Sigmoid colon (tissue), 7 donors: ENCODE measurements around the gene ADD3. TPM values are rescaled to one million over a fixed set of nuclear protein-coding genes. Genes with fewer than 3 reads are reported as not detected.
"Not testable (repeated sequence)": the region's sequence is repeated elsewhere in the genome, so short reads cannot be mapped to it uniquely, and the experiment has no call there.

ENCODE experiments used
- DNase-seq: peaks from one replicate; pipeline ENCODE4 v3.0.0-alpha.2; 2019
- H3K27ac ChIP-seq, 4 donors: fragments of 200-600 bp; sonication (generic); one replicate each; pipeline ENCODE4 v1.5.1; 2016 to 2019; ENCODE audit warnings: mild to moderate bottlenecking in 1 of 4
- H3K27me3 ChIP-seq, 3 donors: fragments of 200-600 bp; sonication (generic); one replicate each; pipeline ENCODE4 v1.5.1; 2019; ENCODE audit warnings: mild to moderate bottlenecking in 1 of 3
- H3K36me3 ChIP-seq, 4 donors: fragments of 200-600 bp; sonication (generic); one replicate each; pipeline ENCODE4 v1.5.1; 2016 to 2019
- H3K4me1 ChIP-seq, 4 donors: fragments of 200-600 bp; sonication (generic); one replicate each; pipeline ENCODE4 v1.5.1; 2017 to 2019
- H3K4me3 ChIP-seq, 4 donors: fragments of 200-600 bp; sonication (generic); one replicate each; pipeline ENCODE4 v1.5.1; 2017 to 2019; ENCODE audit warnings: mild to moderate bottlenecking in 2 of 4, moderate library complexity in 1 of 4
- H3K9me3 ChIP-seq, 4 donors: fragments of 200-600 bp in 3 of 4; sonication (generic) in 3 of 4; one replicate each; pipeline versions ENCODE4 v1.5.1 to v1.6.1; 2013 to 2019
- EP300 ChIP-seq, 4 donors: sonication (generic); formaldehyde crosslinking; IDR thresholded peaks; one replicate each; pipeline ENCODE4 v1.6.1; 2017; ENCODE audit warnings: antibody characterized with exemption in 4 of 4
- POLR2A ChIP-seq, 2 donors: fragments of 450-650 bp; IDR thresholded peaks; one replicate each; pipeline ENCODE4 v1.6.1; 2016; ENCODE audit warnings: antibody characterized with exemption in 2 of 2, mild to moderate bottlenecking in 2 of 2, moderate library complexity in 2 of 2
- POLR2AphosphoS5 ChIP-seq, 4 donors: sonication (generic); formaldehyde crosslinking; IDR thresholded peaks; one replicate each; pipeline ENCODE4 v1.6.1; 2017; ENCODE audit warnings: antibody characterized with exemption in 4 of 4
- WGBS, 2 donors: extraction: QIAGEN DNeasy Blood & Tissue Kit; methylation state at CpG; one replicate each; pipeline ENCODE4 v1.1.7; 2013; 5-methylcytosine and 5-hydroxymethylcytosine counted together
- intact Hi-C: fragments of 100-400 bp; cut with DNase I; formaldehyde crosslinking; loops from one replicate; pipeline ENCODE4 v1.15.1; 2023
- polyA plus RNA-seq, 3 donors: library from polyadenylated mRNA; stranded (reverse); fragments of 200-250 nt; gene quantifications; one replicate each; pipeline ENCODE4 v1.2.3, GENCODE V29; 2013
- total RNA-seq, 4 donors: library from RNA; depleted of rRNA; stranded (reverse); fragments of >200 nt; gene quantifications; one replicate each; pipeline ENCODE4 v1.1.0, GENCODE V29; 2016
- TF ChIP-seq, protein P1 (sequence below), 4 experiments: fragments of 450-650 bp in 3 of 4; fragments of 200-600 bp in 1 of 4; IDR thresholded peaks; one replicate each; pipeline ENCODE4 v1.5.1; 2016 to 2019; ENCODE audit warnings: antibody characterized with exemption in 4 of 4, mild to moderate bottlenecking in 3 of 4, moderate library complexity in 2 of 4
- donor health status: healthy with polysubstance abuse.
- donor health status: Bipolar disorder and iron deficiency.
- donor health status: healthy.

The ADD3 gene
- total and polyA plus RNA-seq, 7 donors, result 29.6 to 145 (median 91.2) TPM

DNA sequence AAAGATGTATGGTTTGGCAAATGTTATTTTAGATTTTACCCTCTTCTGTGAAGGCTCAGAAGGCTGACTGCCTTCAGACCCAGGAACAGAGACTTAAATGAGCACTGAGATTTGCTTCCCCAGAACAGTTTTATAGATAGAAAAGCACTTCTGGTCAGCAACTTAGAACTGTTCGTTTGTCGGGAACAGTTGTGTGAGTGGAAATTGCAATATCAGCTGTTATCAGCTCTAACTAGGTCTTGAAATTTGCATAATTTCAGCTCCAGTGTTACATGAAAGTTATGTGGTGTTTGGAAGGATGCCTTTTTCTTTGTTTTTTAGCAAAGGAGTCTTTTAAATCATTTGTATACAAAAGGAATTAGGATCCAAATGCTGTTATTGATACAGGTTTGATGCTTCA is 115.8 kb downstream of the ADD3 start:
- DNase-seq, result no peak
- H3K36me3 ChIP-seq, result peaks cover 0 to 37% (median 4%) of the 10 kb centered on the region in 4 donors

GRCh38 chr10:110129490-110129889 is 121.7 kb downstream of the ADD3 start:
- intact Hi-C loops, result no loop called here
- H3K9me3 ChIP-seq, result no peaks in the 10 kb centered on the region
- no peak overlapping the region for H3K4me3 ChIP-seq
- no peaks in the 10 kb centered on the region for H3K4me1 ChIP-seq
- no peak for DNase-seq
- H3K27ac ChIP-seq, result no peak overlapping the region
- H3K36me3 ChIP-seq, result peaks cover 0 to 43% (median 7%) of the 10 kb centered on the region in 4 donors
- no peak for TF ChIP-seq POLR2A (IDR thresholded peaks at IDR 0.05)
- TF ChIP-seq, protein P1, sequence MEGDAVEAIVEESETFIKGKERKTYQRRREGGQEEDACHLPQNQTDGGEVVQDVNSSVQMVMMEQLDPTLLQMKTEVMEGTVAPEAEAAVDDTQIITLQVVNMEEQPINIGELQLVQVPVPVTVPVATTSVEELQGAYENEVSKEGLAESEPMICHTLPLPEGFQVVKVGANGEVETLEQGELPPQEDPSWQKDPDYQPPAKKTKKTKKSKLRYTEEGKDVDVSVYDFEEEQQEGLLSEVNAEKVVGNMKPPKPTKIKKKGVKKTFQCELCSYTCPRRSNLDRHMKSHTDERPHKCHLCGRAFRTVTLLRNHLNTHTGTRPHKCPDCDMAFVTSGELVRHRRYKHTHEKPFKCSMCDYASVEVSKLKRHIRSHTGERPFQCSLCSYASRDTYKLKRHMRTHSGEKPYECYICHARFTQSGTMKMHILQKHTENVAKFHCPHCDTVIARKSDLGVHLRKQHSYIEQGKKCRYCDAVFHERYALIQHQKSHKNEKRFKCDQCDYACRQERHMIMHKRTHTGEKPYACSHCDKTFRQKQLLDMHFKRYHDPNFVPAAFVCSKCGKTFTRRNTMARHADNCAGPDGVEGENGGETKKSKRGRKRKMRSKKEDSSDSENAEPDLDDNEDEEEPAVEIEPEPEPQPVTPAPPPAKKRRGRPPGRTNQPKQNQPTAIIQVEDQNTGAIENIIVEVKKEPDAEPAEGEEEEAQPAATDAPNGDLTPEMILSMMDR (IDR thresholded peaks at IDR 0.05), result no peak
- TF ChIP-seq POLR2AphosphoS5 (IDR thresholded peaks at IDR 0.05), result no peak
- no peak for TF ChIP-seq EP300 (IDR thresholded peaks at IDR 0.05)
- H3K27me3 ChIP-seq, result no peaks in the 10 kb centered on the region

More for the DNA sequence above, 115.8 kb downstream of the ADD3 start:
- TF ChIP-seq, protein P1 (IDR thresholded peaks at IDR 0.05), result no peak
- TF ChIP-seq POLR2A (IDR thresholded peaks at IDR 0.05), result no peak
- WGBS, 2 donors, result 90 to 94% methylated on average over 2 of the region's 2 CpGs
- Histone ChIP-seq H3K4me3 (no peak overlapping the region), H3K27ac (no peak overlapping the region), H3K4me1 (no peaks in the 10 kb centered on the region), H3K27me3 (no peaks in the 10 kb centered on the region), H3K9me3 (no peaks in the 10 kb centered on the region)
- intact Hi-C loops, result no loop called here

DNA sequence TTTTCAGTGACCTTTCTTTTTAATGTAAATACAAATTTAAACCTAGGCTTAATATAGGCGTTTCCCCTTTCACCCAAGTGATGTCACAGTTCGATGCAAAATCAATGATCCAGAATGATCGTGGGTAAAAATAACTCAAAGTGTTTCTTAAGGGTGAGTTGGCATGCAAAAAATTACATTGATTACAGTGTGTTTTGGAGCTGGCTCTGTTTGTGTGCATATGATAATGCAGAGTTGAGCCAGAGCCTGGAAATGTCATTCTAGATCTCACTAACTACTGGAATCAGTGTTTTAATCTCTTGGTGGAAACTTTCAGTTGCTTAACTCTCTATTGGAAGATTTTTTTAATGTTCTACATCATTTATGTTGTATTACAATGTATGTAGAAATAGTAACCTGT is 127.1 kb downstream of the ADD3 start:
- H3K27me3 ChIP-seq, result no peaks in the 10 kb centered on the region
- TF ChIP-seq EP300 (IDR thresholded peaks at IDR 0.05) (no peak), POLR2AphosphoS5 (IDR thresholded peaks at IDR 0.05) (no peak)
- TF ChIP-seq, protein P1 (IDR thresholded peaks at IDR 0.05), result no peak
- 77 to 87% methylated on average over 3 of the region's 3 CpGs for WGBS, 2 donors
- H3K4me1 ChIP-seq, result peaks cover 0 to 9% (median 3%) of the 10 kb centered on the region in 4 donors
- H3K27ac ChIP-seq, result no peak overlapping the region
- intact Hi-C loops, result loop anchor here (5.0 to 10.0 kb wide), 3 partner anchors 120 to 412 kb away; no protein-coding TSS in a partner anchor
- H3K36me3 ChIP-seq, result peaks cover 0 to 23% (median 5%) of the 10 kb centered on the region in 4 donors
- DNase-seq, result no peak
- no peak overlapping the region for H3K4me3 ChIP-seq
- no peaks in the 10 kb centered on the region for H3K9me3 ChIP-seq

GRCh38 chr10:110135836-110136235 is 128.1 kb downstream of the ADD3 start:
- H3K4me1 ChIP-seq, H3K4me3 ChIP-seq, H3K27ac ChIP-seq, H3K9me3 ChIP-seq, H3K27me3 ChIP-seq, DNase-seq: not testable (repeated sequence)
- H3K36me3 ChIP-seq, result peaks cover 0 to 14% (median 3%) of the 10 kb centered on the region in 4 donors
- 87 to 91% methylated on average over 6 of the region's 6 CpGs for WGBS, 2 donors
- intact Hi-C loops, result loop anchor here (2.0 to 10.0 kb wide), 4 partner anchors 91 to 411 kb away; no protein-coding TSS in a partner anchor

- Histone ChIP-seq H3K27me3 (no peaks in the 10 kb centered on the region), H3K4me3 (no peak overlapping the region), H3K4me1 (peaks cover 0 to 12% (median 3%) of the 10 kb centered on the region in 4 donors), H3K9me3 (no peaks in the 10 kb centered on the region), H3K36me3 (peaks cover 0 to 3% (median 0%) of the 10 kb centered on the region in 4 donors), H3K27ac (peak overlapping the region; percentile 34 to 63 (median 52))
- peak in 3 of 4 donors; percentile 30 to 38 (median 31) for TF ChIP-seq POLR2AphosphoS5 (IDR thresholded peaks at IDR 0.05)
- TF ChIP-seq, protein P1 (IDR thresholded peaks at IDR 0.05), result peak; percentile 71 to 97 (median 89)
- no peak for TF ChIP-seq POLR2A (IDR thresholded peaks at IDR 0.05)
- TF ChIP-seq EP300 (IDR thresholded peaks at IDR 0.05), result no peak
- no peak for DNase-seq
- 0% methylated on average over 2 of the region's 2 CpGs for WGBS, 2 donors
- intact Hi-C loops, result loop anchor here (1.0 to 10.0 kb wide), 6 partner anchors 71 to 410 kb away; no protein-coding TSS in a partner anchor
Measured at GRCh38 chr10:110137142-110137545, 129.4 kb downstream of the ADD3 start.
